CD4-positive, alpha-beta T cell treated with Interferon alpha-2 for 1 hour (primary cell): Measurements from ENCODE around the gene FILIP1.

Experiments used
- DNase-seq, 2 donors: peaks; one replicate each; pipeline ENCODE4 v3.0.0-alpha.2; 2020 to 2022

FILIP1 gene

GRCh38 chr6:75287424-75287823 lies 206.2 kb downstream of the FILIP1 start:
- DNase-seq: no peak

DNA sequence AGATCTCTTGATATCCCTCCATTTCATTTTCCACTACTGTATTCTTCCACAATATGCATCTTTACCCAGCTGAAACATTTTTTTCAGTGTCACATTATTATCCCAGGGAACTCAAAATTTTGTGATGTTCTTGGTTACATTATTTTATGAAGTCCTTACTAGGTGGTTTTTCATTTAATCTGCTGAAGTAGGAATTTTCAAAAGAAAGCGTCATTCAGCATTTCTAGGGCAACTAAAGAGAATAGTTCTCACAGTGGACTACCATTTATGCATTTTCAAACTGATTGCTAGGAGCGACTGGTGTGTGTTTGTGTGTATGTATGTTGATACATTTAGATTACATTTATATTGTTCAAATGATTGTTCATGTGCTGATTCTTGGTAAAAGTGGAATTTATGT lies 206.6 kb downstream of the FILIP1 start:
- DNase-seq: no peak

DNA sequence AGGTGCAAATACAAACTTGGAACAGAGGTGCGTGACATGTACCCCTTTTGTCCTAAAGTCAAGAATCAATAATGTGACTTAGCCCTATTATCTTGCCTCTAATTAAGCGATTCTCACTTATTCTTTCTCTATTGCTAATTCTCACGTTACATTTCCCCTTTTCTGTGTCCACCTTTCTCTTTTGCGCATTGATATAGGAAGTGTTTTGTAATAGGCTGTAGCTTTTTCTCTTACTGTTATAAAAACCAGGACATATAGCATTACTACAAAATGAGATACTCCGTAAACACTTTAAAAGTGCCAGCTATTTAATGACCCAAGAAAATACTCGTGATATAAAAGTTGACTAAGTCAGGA lies 208.3 kb downstream of the FILIP1 start:
- DNase-seq: no peak

DNA sequence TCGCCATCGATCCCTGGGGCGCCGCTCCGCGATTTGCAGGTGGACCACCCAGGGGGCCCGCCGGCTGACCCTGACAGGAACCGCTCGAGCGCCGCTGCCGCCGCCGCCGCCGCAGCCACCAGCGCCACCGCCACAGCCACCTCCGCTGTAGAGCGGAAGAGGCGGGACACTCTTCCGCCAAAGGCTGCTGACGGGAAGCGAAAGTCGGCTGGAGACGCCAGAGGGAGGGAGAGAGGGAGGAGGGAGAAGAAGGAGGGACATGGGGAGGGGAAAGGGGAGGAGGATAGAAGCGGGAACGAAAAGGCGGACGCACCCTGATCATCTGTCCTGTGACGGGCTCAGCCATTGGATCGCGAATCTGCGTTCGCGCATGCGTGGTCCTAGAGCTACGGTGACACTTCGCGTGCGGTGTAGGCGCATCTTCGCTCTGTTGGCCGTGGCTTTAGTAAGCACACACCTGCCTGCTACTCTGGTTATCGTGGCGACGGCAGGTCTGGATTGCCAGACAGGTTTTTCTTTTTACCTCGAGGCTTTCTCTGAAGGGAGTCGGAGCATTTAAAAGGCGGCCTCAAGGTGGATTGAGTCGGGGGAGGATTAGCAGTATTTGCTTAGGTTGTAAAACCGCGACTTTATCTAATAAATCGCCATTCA lies 208.8 kb downstream of the FILIP1 start, which contains the start of gene TMEM30A:
TMEM30A (minus strand) TSS at position 161 of the 651 bp plus-strand sequence; CDS start at position 7, 154 bp downstream.
- DNase-seq: peak; percentile 97 to 98

DNA sequence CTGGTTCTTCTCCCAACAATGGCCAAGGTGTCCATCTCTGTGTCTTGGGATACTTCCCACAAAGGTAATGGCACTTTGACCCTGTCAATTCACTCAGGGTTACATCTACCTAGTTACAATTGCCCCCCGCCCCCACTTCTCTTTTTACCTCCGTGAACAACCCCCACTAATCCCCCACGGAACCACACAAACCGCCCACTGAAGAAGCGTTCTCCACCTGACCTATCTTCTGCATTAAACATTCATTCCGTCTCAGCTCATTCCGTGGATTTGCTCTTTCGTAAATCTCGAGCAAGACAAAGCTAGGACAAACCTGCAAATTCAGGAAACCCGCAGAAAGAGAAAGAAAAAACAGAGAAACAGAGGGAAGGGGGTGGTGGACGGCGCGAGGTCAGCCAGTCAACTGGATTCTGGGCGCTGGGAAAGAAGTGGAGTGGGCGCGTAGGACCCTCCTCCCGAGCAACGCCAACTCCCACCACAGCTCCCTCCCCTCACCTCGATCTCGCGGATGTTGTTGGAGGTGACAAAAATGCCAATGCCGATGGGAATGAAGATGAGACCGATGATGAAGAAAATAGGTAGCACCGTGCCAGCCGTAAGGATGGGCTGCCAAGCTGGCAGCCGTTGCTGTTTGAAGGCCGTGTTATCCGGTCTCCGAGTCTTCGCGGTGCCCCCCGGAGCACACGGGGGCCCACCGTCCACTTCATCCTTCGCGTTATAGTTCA lies 209.5 kb downstream of the FILIP1 start:
- DNase-seq: peak in 1 of 2 donors; percentile 32

- no peak for DNase-seq
Observed at GRCh38 chr6:75282706-75283105, 210.9 kb downstream of the FILIP1 start.

DNA sequence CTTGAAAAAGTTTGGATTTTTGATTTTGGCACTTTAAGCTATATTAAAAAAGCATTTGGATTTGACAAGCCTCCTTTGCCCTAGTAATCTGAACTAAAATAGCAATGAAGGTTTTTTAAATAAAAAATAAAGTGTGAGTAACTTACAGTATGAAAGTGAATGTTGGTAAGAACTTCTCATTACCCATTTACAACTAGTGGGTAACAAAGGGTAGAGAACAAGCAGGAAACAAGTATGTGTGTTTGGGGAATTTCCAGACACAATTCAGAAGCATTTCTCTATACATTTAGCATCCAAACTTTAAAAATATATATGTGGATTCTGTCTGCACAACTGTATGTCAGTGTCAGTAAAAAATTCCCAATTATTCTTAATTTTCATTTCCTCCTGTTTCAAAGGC lies 211.9 kb downstream of the FILIP1 start:
- DNase-seq: peak in 1 of 2 donors; percentile 24

DNA sequence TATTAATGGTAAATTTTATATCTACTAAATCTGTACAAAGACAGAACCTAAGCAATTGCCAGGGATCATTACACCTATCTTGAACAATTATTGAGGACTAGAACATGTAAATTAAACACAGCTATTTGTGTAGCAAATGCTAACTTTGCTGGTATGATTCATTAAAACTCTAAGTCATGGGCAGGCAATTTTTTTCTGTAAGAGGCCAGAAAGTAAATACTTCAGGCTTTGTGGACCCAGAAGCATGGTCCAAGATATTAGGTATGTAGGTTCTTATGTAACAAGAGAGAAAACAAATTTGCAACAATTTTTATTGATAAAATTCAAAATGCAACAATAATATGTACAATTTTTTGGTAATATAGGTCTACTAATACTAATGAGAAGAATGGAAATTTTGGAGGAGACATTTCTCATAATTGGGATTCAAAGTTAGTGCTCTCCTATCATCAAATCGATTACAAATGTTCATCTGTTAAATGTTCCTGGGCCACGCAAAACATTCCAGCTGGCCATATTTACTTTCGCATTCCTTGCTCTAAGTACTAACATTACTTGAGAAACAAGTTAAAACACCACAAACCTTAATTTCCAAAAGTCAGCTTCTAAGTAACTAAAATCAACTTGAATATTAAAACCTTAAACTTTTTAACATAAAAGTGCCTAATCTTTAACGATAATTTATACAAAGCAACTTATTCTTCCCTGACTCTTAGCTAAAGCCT lies 213.3 kb downstream of the FILIP1 start:
- no peak for DNase-seq

- DNase-seq: no peak
Observed at GRCh38 chr6:75279418-75279817, 214.2 kb downstream of the FILIP1 start.

- no peak for DNase-seq
Observed at GRCh38 chr6:75278474-75279077, 215.0 kb downstream of the FILIP1 start.

DNA sequence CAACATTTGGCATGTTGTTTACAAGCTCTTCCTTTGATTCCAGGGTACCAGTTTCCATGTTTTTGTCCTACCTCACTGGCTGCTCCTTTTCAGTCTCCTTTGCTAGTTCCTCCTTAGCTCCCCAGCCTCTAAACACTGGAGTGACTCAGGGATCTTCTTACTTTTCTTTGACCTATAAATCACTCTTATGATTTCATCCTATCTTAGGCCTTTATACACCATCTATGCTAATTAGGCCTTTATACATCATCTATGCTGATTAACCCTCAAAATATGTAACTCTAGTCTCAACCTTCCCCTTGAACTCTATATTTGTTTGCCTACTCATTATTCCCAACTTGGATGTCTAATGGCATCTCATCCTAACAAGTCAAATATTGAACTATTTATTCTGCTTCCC lies 218.5 kb downstream of the FILIP1 start:
- DNase-seq: no peak

DNA sequence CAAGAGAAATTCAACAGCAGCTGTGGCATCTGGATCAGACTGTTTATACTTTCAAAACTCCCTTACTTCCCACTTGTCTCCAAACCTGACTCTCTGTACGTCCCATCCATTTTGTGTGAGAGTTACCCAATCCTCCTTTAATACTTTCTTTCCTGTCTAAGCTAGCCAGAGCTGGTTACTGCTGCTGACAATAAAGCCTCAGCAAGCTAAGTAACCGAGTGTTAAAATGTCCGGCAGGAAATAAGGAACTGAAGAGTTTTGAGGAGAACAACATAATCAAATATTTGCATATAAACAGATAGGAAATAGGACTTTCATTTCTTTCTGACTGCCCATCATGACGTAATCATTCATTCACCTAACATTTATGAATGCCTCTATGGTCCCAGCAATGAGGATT lies 220.6 kb downstream of the FILIP1 start:
- no peak for DNase-seq

GRCh38 chr6:75272145-75272840 lies 221.3 kb downstream of the FILIP1 start:
- DNase-seq: no peak

DNA sequence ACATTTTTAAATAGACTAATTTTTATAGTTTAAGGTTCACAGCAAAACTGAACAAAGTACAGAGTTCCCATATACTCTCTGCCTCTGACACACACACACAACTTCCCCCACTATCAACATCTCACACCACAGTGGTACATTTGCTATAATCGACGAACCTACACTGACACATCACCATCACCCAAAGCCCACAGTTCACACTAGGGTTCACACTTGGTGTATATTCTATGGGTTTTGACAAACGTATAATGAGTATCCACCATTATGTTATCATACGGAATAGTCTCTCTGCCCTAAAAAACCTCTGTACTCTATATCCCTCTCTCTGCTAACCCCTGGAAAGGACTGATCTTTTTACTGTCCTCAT lies 224.6 kb downstream of the FILIP1 start:
- DNase-seq: no peak

DNA sequence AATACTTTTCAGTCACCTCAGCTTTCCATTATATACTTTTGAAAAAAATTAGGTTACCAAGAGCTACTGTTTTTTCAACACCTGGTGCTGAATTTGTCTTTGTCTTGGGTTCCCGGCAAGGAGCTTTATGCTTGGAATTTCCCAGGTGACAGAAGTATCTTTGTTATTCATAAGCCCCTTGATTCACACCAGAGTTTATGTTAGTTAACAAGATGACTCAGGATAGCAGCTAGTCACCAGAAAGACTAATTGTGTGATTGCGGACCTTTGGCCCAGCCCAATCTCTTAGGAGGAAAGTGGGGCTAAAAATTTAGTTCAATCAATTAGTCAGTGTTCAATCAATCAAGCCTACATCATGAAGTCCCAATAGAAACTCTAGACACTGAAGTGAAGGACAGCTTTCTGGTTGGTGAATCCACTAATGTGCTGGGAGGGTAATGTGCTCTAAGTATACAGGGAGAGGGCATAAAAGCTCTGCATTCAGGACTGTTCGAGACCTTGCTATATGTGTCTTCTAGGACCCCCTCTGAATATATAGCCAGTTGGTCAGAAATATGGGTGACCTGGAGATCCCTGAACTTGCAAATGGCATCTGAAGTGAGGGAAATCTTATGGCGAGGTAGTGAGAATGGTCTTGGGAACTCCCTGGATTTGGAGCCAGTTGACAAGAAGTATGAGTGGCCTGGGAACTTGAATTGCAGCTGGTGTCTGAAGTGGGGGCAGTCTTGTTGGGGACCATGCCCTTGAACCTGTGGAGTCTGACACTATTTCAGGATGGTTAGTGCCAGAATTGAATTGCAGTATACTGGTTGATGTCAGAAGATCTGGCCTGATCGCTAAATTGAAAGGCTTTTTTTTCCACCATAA lies 225.2 kb downstream of the FILIP1 start:
- DNase-seq: no peak

DNA sequence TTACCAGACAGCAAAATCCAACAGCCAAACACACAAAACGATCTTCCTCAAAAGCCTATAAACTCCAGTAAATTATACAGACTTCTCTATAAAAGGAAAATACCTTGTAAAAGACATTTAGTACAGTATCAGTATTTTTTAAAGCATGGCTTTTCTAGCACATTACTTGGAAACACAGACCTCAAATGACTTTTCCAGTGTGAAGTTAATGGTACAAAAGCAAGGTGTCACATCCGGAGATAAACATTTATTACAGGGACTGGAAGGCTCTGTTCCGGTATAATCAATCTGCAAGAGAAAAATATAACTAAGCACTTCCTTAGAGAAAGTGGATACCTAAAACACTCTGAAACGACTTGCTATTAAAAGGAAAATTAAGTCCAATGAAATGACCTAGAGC lies 226.1 kb downstream of the FILIP1 start:
- DNase-seq: no peak

GRCh38 chr6:75266716-75267291 lies 226.8 kb downstream of the FILIP1 start:
- DNase-seq: peak in 1 of 2 donors; percentile 61

- no peak for DNase-seq
Observed at GRCh38 chr6:75263401-75263750, 230.2 kb downstream of the FILIP1 start.

DNA sequence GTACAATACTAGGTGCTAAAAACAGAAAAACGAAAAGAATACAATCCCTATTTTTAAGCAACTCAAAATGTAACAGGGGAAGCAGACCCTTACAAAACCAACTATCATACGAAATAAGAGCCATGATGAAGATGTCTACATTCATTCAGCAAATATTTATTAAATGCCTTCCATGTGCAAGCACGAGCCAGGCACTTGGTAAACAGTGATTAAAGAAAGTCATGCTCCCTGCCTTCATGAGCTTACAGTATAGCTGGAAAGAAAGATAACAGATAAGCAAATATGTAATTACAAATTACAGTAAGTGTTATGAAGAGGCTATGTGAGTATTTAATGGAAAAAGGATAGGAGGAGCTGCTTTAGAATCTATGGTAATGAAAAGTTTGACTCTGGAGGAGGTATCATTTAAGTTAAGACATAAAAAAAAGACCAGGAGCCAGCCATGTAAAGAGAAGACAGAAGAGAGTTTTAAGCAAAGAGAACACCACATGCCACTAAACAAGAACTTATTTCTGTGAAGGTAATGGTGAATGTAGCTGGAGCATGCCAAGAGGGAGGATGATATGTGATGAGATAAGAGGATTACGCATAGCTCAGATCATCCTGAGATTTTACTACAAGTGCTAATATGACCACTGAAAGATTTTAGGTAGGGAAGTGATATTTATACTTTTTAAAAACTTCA lies 230.7 kb downstream of the FILIP1 start:
- DNase-seq: no peak

GRCh38 chr6:75261299-75261698 lies 232.3 kb downstream of the FILIP1 start:
- no peak for DNase-seq
